Lower lobe of right lung (tissue), 2 donors: ENCODE measurements around the gene DKK2. TPM values are rescaled to one million over a fixed set of nuclear protein-coding genes. Genes with fewer than 3 reads are reported as not detected.

Experiments
- ATAC-seq, 2 donors: fragments of 200-7000 bp; cut with Tn5 transposase; one replicate each; pipeline ENCODE4 v1.9.1; 2020 to 2022; ENCODE audit warnings: mild to moderate bottlenecking in 2 of 2, moderate library complexity in 2 of 2
- DNase-seq: peaks from one replicate; pipeline ENCODE4 v3.0.0-alpha.2; 2020
- H3K27ac ChIP-seq: fragments of 200-600 bp; one replicate; pipeline ENCODE4 v1.8.0; 2022
- H3K27me3 ChIP-seq: fragments of 200-600 bp; one replicate; pipeline ENCODE4 v1.8.0; 2022; ENCODE audit warnings: low read depth
- H3K36me3 ChIP-seq: fragments of 200-600 bp; one replicate; pipeline ENCODE4 v1.8.0; 2022; ENCODE audit warnings: mild to moderate bottlenecking
- H3K4me1 ChIP-seq: fragments of 200-600 bp; one replicate; pipeline ENCODE4 v1.8.0; 2022
- H3K4me3 ChIP-seq: fragments of 200-600 bp; one replicate; pipeline ENCODE4 v1.8.0; 2022; ENCODE audit warnings: mild to moderate bottlenecking
- H3K9me3 ChIP-seq: fragments of 200-600 bp; one replicate; pipeline ENCODE4 v1.8.0; 2022
- intact Hi-C: fragments of 100-400 bp; cut with DNase I; formaldehyde crosslinking; loops from one replicate; pipeline ENCODE4 v1.11.0; 2022
- total RNA-seq: library from RNA; stranded (reverse); fragmentation: NEBNext Ultra II Directional; extraction: Animal tissue kit (Norgen Biotek cat#: 25700); gene quantifications from one replicate; pipeline ENCODE4 v1.2.1, GENCODE V29; 2021
- TF ChIP-seq, protein P1 (sequence below): fragments of 200-600 bp; IDR thresholded peaks from one replicate; pipeline ENCODE4 v1.8.0; 2022; ENCODE audit warnings: antibody characterized with exemption, mild to moderate bottlenecking
- donor health status: DM: no; HTN: yes; CAD: no; lungs with severe emphysema.

Gene DKK2
- total RNA-seq, 1 donor from 2014 or later: 11.9 TPM

DNA sequence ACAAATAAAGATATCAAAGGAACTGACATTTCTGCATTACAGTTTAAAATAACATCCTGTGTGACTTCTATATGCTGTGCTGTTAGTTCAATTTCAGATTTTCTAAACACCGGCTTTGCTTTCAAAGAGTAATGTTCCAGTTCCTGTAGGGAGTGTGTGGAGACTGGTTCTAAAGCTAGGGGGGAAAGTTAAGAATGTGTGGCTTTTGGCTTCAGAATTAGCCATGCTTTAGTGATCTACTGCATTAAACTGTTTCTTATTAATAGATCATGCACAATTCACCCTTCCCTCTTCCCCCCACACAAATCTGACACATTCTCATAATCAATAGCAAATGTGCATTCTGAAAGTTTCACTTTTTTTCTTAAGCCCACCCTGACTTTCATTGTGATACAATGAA lies 32.0 kb upstream of the DKK2 start:
- Histone ChIP-seq H3K36me3 (no peaks in the 10 kb centered on the region), H3K27ac (no peak overlapping the region), H3K9me3 (no peaks in the 10 kb centered on the region), H3K4me1 (no peaks in the 10 kb centered on the region), H3K4me3 (no peak overlapping the region), H3K27me3 (no peaks in the 10 kb centered on the region)
- ATAC-seq (no peak), DNase-seq (no peak)
- intact Hi-C loops: no loop called here
- TF ChIP-seq, protein P1, sequence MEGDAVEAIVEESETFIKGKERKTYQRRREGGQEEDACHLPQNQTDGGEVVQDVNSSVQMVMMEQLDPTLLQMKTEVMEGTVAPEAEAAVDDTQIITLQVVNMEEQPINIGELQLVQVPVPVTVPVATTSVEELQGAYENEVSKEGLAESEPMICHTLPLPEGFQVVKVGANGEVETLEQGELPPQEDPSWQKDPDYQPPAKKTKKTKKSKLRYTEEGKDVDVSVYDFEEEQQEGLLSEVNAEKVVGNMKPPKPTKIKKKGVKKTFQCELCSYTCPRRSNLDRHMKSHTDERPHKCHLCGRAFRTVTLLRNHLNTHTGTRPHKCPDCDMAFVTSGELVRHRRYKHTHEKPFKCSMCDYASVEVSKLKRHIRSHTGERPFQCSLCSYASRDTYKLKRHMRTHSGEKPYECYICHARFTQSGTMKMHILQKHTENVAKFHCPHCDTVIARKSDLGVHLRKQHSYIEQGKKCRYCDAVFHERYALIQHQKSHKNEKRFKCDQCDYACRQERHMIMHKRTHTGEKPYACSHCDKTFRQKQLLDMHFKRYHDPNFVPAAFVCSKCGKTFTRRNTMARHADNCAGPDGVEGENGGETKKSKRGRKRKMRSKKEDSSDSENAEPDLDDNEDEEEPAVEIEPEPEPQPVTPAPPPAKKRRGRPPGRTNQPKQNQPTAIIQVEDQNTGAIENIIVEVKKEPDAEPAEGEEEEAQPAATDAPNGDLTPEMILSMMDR: no peak

DNA sequence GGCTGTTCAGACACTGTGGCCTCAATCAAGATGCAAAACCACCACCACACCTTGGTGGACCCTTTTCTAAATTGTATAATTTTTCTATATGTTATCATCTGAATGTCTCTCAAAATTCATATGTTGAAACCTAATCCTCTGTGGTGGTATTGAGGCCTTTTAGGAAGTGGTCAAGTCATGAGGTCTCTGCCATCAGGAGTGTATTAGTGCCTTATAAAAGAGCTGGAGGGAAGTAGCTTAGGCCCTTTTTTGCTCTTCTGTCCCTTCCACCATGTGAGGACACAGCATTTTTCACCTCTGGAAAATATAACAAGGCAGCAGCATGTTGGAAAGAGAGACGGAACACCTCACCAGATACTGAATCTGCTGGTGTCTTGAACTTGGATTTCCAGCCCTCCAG lies 30.5 kb upstream of the DKK2 start:
- H3K27me3 ChIP-seq: no peaks in the 10 kb centered on the region
- intact Hi-C loops: no loop called here
- H3K9me3 ChIP-seq: no peaks in the 10 kb centered on the region
- ATAC-seq (peak; percentile 46 to 48), DNase-seq (no peak)
- no peaks in the 10 kb centered on the region for H3K4me1 ChIP-seq
- no peak overlapping the region for H3K27ac ChIP-seq
- no peaks in the 10 kb centered on the region for H3K36me3 ChIP-seq
- no peak overlapping the region for H3K4me3 ChIP-seq
- TF ChIP-seq, protein P1: no peak

DNA sequence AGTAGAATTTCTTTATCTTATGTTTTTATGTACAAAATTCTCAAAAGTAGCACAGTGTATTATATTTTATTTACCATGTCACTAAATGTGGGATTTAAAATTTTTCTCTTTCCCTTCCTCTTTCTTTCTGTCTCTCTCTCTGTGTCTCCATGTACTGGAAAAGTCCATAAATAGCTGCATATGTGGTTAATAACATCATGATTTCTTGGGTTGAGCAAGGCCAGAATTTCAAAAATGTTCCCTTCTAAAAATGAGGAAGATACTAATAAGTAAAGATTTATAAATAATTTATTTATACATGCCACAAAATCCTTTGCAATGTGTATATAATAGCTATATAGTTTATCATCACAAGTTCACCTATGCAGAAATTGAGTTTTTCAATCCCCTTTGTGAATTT lies 29.1 kb upstream of the DKK2 start:
- no peaks in the 10 kb centered on the region for H3K36me3 ChIP-seq
- ATAC-seq (peak; percentile 39 to 44), DNase-seq (no peak)
- no peak overlapping the region for H3K4me3 ChIP-seq
- no peaks in the 10 kb centered on the region for H3K4me1 ChIP-seq
- H3K9me3 ChIP-seq: no peaks in the 10 kb centered on the region
- H3K27ac ChIP-seq: no peak overlapping the region
- intact Hi-C loops: no loop called here
- H3K27me3 ChIP-seq: no peaks in the 10 kb centered on the region
- TF ChIP-seq, protein P1: no peak

DNA sequence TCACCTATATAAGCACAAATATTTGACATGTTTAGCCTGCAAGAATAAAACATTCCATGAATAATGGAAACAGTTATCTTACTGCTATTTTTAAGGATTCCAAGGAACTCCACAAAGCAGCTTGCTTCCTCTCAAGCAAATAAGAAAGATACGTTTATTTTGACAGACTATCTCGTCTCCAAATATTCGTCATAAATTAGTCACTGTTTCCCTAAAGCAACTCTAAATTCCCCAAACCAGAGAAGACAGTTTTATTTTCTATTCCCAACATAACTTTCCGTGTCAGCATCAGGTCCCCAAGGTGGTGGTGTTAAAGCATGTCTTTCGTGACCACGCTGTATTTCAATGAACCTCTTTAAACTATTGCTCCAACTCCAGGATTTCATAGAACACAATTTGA lies 24.3 kb upstream of the DKK2 start:
- Histone ChIP-seq H3K27ac (no peak overlapping the region), H3K36me3 (no peaks in the 10 kb centered on the region), H3K27me3 (no peaks in the 10 kb centered on the region), H3K9me3 (no peaks in the 10 kb centered on the region), H3K4me1 (no peaks in the 10 kb centered on the region), H3K4me3 (no peak overlapping the region)
- intact Hi-C loops: no loop called here
- DNase-seq: no peak
- TF ChIP-seq, protein P1: no peak
- no peak for ATAC-seq

DNA sequence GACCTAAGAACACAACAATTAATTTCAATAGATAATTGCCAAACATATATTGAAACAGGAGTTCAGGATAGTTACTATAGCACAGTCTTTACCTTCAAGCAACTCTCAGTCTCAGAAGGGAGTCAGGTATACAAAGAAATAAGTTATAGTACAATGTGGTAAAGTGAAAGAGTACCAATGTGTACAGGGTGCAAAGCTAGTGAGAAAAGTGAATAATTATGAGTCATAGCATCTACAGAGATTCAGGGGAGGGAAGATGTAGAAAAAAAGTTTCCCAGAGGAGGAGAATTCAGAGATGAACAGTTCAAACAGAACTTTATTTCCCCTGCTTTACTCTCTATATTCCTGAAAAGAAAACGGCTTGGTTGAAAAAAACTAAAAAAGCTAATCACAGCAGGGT lies 22.7 kb upstream of the DKK2 start:
- TF ChIP-seq, protein P1: no peak

More for the DNA sequence above, 22.7 kb upstream of the DKK2 start:
- Histone ChIP-seq H3K36me3 (no peaks in the 10 kb centered on the region), H3K4me1 (no peaks in the 10 kb centered on the region), H3K9me3 (no peaks in the 10 kb centered on the region), H3K27ac (no peak overlapping the region), H3K27me3 (no peaks in the 10 kb centered on the region), H3K4me3 (no peak overlapping the region)
- intact Hi-C loops: no loop called here
- no peak for DNase-seq
- peak in 1 of 2 donors; percentile 39 for ATAC-seq
